SU-DHL-6 (cell line): ENCODE results near the gene GPR89B.

Experiments
- H2AFZ ChIP-seq: fragments of 200-600 bp; sonication (generic); 2 replicates; pipeline ENCODE4 v1.6.1; 2014; ENCODE audit warnings: low read depth, mild to moderate bottlenecking, moderate library complexity, mixed read lengths, antibody characterized with exemption, low read length; ENCODE audit not compliant: severe bottlenecking
- H3F3A ChIP-seq: fragments of 200-600 bp; shearing (Covaris generic); 2 replicates; pipeline ENCODE4 v1.6.0; 2016; ENCODE audit warnings: antibody characterized with exemption, mild to moderate bottlenecking; ENCODE audit not compliant: insufficient read depth
- H3K27ac ChIP-seq: fragments of 200-600 bp; sonication (generic); 2 replicates; pipeline ENCODE4 v1.5.1; 2016; ENCODE audit warnings: low read depth, mild to moderate bottlenecking, low read length, moderate library complexity, mixed read lengths
- H3K27me3 ChIP-seq: fragments of 200-600 bp; sonication (generic), shearing (Covaris generic); 2 replicates; pipeline ENCODE4 v1.6.0; 2014; ENCODE audit warnings: mild to moderate bottlenecking, low read length
- H3K36me3 ChIP-seq: fragments of 200-600 bp; sonication (generic); 2 replicates; pipeline ENCODE4 v1.6.1; 2014; ENCODE audit warnings: mild to moderate bottlenecking, low read length, mixed read lengths
- H3K4me2 ChIP-seq: fragments of 300-600, 200-600 bp; shearing (Covaris generic), sonication (generic); 2 replicates; pipeline ENCODE4 v1.6.0; 2014; ENCODE audit warnings: low read length, low read depth, mild to moderate bottlenecking; ENCODE audit not compliant: poor library complexity, severe bottlenecking
- H3K4me3 ChIP-seq: fragments of 200-600 bp; sonication (generic); 2 replicates; pipeline ENCODE4 v1.5.1; 2014; ENCODE audit warnings: antibody characterized with exemption, low read length, mild to moderate bottlenecking, mixed read lengths; ENCODE audit not compliant: insufficient read depth, poor library complexity, severe bottlenecking
- H3K79me2 ChIP-seq: fragments of 200-600 bp; sonication (generic); 2 replicates; pipeline ENCODE4 v1.6.1; 2014; ENCODE audit warnings: mild to moderate bottlenecking, low read length, moderate library complexity; ENCODE audit not compliant: insufficient read depth
- H3K9ac ChIP-seq: fragments of 200-600 bp; sonication (generic); 2 replicates; pipeline ENCODE4 v1.7.0; 2014; ENCODE audit warnings: mild to moderate bottlenecking, low read length
- H3K9me2 ChIP-seq: fragments of 200-600 bp; sonication (generic); replicated peaks from 2 replicates; pipeline ENCODE4 v1.6.1; 2014; ENCODE audit warnings: low read length; ENCODE audit not compliant: insufficient read depth
- H3K9me3 ChIP-seq: fragments of 200-600 bp; sonication (generic); 2 replicates; pipeline ENCODE4 v1.6.1; 2014; ENCODE audit warnings: low read length, mixed read lengths; ENCODE audit not compliant: insufficient read depth
- H4K20me1 ChIP-seq: fragments of 200-600 bp; sonication (generic); 2 replicates; pipeline ENCODE4 v1.6.1; 2014; ENCODE audit warnings: low read depth, mild to moderate bottlenecking, antibody characterized with exemption, low read length, moderate library complexity, mixed read lengths
- EZH2phosphoT487 ChIP-seq: fragments of 200-600 bp; sonication (generic), shearing (Covaris generic); conservative IDR thresholded peaks from 2 replicates; pipeline ENCODE4 v1.6.1; 2018; ENCODE audit warnings: mild to moderate bottlenecking, antibody characterized with exemption, low read length, moderate library complexity, mixed read lengths
- TF ChIP-seq, protein P1 (sequence below): fragments of 200-600 bp; sonication (generic); IDR thresholded peaks from one replicate; pipeline ENCODE4 v1.5.1; 2017; ENCODE audit warnings: antibody characterized with exemption, mild to moderate bottlenecking, low read length, moderate library complexity; ENCODE audit not compliant: insufficient read depth, poor library complexity, severe bottlenecking

GPR89B gene

DNA sequence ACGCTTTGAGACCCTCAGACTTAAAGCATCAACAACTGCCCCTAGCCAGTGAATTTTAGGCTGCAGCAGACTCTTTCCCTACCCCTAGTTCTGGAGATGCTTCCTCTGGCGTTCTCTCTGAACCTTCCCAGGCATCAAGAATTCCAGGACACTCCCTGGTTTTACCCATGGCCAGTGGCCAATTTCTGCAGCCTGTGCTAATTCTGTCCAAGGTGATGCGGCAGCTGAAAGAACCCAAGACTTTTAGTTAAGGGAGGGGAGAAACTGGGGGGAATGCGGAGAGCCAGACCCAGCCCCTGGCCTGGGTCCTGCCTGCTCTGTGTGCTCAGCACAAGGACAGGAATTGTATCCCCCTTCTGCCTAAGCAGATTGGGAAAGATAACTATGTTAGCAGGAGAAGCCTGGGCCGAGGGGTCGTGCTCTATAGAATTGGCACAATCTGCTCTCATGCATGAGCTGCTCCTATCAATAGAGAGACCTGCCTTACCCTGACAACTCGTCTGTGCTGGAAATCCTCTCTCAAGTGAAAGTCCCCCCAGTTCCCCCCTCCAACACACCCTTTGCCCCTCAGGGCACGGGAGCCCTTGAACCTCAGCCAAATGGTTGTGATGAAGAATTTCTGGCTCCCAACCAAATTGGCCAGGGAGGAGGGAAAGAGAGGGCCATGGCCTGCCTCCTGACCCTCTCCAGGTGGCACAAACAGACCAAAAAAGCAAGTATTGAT, 31.0 kb upstream of the GPR89B start:
- Histone ChIP-seq H3K9me2 (no peaks in the 10 kb centered on the region), H3F3A (no peaks in the 10 kb centered on the region), H3K4me3 (no peak overlapping the region), H2AFZ (no peak overlapping the region), H3K9ac (no peak overlapping the region), H3K9me3 (no peaks in the 10 kb centered on the region), H3K27ac (no peak overlapping the region), H3K27me3 (no peaks in the 10 kb centered on the region), H4K20me1 (no peaks in the 10 kb centered on the region), H3K79me2 (no peaks in the 10 kb centered on the region), H3K36me3 (no peaks in the 10 kb centered on the region), H3K4me2 (no peak overlapping the region)
- no peak for TF ChIP-seq EZH2phosphoT487
- TF ChIP-seq, protein P1, sequence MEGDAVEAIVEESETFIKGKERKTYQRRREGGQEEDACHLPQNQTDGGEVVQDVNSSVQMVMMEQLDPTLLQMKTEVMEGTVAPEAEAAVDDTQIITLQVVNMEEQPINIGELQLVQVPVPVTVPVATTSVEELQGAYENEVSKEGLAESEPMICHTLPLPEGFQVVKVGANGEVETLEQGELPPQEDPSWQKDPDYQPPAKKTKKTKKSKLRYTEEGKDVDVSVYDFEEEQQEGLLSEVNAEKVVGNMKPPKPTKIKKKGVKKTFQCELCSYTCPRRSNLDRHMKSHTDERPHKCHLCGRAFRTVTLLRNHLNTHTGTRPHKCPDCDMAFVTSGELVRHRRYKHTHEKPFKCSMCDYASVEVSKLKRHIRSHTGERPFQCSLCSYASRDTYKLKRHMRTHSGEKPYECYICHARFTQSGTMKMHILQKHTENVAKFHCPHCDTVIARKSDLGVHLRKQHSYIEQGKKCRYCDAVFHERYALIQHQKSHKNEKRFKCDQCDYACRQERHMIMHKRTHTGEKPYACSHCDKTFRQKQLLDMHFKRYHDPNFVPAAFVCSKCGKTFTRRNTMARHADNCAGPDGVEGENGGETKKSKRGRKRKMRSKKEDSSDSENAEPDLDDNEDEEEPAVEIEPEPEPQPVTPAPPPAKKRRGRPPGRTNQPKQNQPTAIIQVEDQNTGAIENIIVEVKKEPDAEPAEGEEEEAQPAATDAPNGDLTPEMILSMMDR: no peak

DNA sequence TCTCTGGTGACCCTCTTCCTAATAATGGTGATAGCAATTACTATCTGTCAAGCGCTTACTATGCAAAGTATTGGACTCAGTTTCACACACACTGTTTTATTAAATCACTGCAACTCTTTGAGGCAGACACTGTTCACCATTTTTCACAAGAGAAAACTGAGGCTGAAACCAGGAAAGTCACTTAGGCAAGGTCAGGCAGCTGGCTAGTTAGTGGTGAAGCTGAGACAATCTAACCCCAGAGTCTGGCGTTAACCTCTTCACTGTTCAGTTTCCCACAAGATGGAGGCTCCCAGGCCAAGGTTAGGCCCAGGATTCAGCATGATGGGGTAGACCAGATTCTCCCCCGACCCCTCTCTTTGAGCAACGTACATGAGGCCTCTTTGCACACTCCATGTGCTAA, 30.4 kb upstream of the GPR89B start:
- no peaks in the 10 kb centered on the region for H3K27me3 ChIP-seq
- no peak overlapping the region for H3K4me2 ChIP-seq
- H3F3A ChIP-seq: no peaks in the 10 kb centered on the region
- H3K36me3 ChIP-seq: no peaks in the 10 kb centered on the region
- no peak overlapping the region for H3K27ac ChIP-seq
- no peaks in the 10 kb centered on the region for H3K79me2 ChIP-seq
- no peak overlapping the region for H3K9ac ChIP-seq
- no peak overlapping the region for H3K4me3 ChIP-seq
- no peak overlapping the region for H2AFZ ChIP-seq
- H3K9me2 ChIP-seq: no peaks in the 10 kb centered on the region
- no peaks in the 10 kb centered on the region for H3K9me3 ChIP-seq
- H4K20me1 ChIP-seq: no peaks in the 10 kb centered on the region
- TF ChIP-seq EZH2phosphoT487: no peak
- TF ChIP-seq, protein P1: no peak

DNA sequence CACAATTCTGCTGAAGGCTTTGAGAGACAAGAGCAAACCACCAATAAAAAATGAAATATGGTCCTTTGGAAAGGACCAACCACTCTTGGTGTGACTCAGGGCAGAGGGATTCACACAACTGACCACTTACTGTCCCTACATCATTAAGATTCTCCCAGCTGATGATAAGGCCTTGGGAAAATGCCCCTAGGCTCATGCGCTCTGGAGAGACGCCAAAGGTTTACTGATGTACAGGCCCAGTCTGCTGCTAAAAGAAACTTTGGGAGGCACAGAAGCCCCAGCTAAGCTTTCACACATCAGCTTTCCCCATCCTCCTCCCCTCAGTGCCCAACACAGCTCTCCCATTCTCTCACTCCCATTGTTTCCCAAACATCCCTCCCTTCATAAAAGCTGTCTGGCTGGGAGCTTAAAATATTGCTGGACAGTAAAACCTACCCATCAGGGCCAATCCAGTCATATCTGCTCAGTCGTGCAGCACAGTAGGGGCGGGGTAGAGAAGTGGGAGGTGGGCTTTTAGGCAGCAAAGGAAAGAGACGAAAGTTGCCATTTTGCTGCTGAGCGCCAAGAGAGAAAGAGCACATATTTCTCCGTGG, 25.9 kb upstream of the GPR89B start, which contains the start of gene GJA8:
TSS of gene GJA8 (plus strand) at position 543 of the 593 bp plus-strand sequence. CDS start 5,161 bp downstream, outside the sequence.
- Histone ChIP-seq H4K20me1 (no peaks in the 10 kb centered on the region), H2AFZ (no peak within 1 kb of the TSS), H3K27ac (no peak within 1 kb of the TSS), H3K9ac (no peak within 1 kb of the TSS), H3K4me3 (no peak within 1 kb of the TSS), H3K27me3 (no peaks in the 10 kb centered on the region), H3K9me3 (no peaks in the 10 kb centered on the region), H3K4me2 (no peak within 1 kb of the TSS), H3F3A (no peaks in the 10 kb centered on the region), H3K79me2 (no peaks in the 10 kb centered on the region), H3K9me2 (no peaks in the 10 kb centered on the region), H3K36me3 (no peaks in the 10 kb centered on the region)
- TF ChIP-seq EZH2phosphoT487: no peak
- TF ChIP-seq, protein P1: no peak
